ENCODE data around the gene UBE2L3.
"Not testable (repeated sequence)": the region's sequence is repeated elsewhere in the genome, so short reads cannot be mapped to it uniquely, and the experiment has no call there.

DNA sequence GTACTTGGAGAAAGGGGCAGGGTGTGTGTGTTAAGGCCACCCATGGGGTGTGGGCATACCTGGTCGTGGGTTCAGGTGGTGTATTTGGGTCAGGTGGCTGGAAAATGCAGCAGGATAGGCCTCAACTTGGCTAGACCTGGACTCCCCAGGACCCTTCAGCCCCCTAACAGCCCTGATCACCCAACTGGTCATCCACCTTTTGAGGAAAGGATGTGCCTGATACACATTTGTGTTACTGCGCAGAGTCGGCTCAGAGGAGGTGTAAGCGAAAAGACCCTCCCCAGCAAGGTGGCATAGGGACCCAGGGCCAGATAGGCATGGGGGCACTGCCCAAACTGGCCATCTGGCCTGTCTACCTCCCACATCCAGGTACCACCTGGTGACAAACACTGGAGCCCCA is 16.2 kb upstream of the UBE2L3 start, which contains the start of gene RIMBP3C:
- TF ChIP-seq, protein P1, sequence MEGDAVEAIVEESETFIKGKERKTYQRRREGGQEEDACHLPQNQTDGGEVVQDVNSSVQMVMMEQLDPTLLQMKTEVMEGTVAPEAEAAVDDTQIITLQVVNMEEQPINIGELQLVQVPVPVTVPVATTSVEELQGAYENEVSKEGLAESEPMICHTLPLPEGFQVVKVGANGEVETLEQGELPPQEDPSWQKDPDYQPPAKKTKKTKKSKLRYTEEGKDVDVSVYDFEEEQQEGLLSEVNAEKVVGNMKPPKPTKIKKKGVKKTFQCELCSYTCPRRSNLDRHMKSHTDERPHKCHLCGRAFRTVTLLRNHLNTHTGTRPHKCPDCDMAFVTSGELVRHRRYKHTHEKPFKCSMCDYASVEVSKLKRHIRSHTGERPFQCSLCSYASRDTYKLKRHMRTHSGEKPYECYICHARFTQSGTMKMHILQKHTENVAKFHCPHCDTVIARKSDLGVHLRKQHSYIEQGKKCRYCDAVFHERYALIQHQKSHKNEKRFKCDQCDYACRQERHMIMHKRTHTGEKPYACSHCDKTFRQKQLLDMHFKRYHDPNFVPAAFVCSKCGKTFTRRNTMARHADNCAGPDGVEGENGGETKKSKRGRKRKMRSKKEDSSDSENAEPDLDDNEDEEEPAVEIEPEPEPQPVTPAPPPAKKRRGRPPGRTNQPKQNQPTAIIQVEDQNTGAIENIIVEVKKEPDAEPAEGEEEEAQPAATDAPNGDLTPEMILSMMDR (IDR thresholded peaks at IDR 0.05), result not testable (repeated sequence)
- not testable (repeated sequence) for TF ChIP-seq EZH2 (IDR thresholded peaks at IDR 0.05; ENCODE audit: borderline replicate concordance, insufficient read depth, low read depth, low read length, poor library complexity, severe bottlenecking)
